Neural crest cell (in vitro differentiated cells): ENCODE measurements around the gene MEST. TPM values are rescaled to one million over a fixed set of nuclear protein-coding genes. Genes with fewer than 3 reads are reported as not detected.
"Not testable (repeated sequence)": the region's sequence is repeated elsewhere in the genome, so short reads cannot be mapped to it uniquely, and the experiment has no call there.

Source experiments
- DNase-seq: peaks from one replicate; pipeline ENCODE4 v3.0.0; 2021; ENCODE audit warnings: low read depth, mixed read lengths, low spot score
- H3K27ac Mint-ChIP-seq: one replicate; pipeline ENCODE4 v1.8.0; 2021; ENCODE audit warnings: mild to moderate bottlenecking, mixed read lengths; ENCODE audit not compliant: unreplicated experiment
- H3K27me3 Mint-ChIP-seq: 2 replicates; pipeline ENCODE4 v1.8.0; 2021; ENCODE audit warnings: low read depth, mild to moderate bottlenecking, mixed read lengths
- H3K36me3 Mint-ChIP-seq: 2 replicates; pipeline ENCODE4 v1.8.0; 2021; ENCODE audit warnings: low read depth, mild to moderate bottlenecking, mixed read lengths
- H3K4me1 Mint-ChIP-seq: 2 replicates; pipeline ENCODE4 v1.8.0; 2021; ENCODE audit warnings: mixed read lengths
- H3K4me3 Mint-ChIP-seq: one replicate; pipeline ENCODE4 v1.8.0; 2021; ENCODE audit warnings: mild to moderate bottlenecking, mixed read lengths
- H3K9me3 Mint-ChIP-seq: 2 replicates; pipeline ENCODE4 v1.8.0; 2021; ENCODE audit warnings: mixed read lengths
- CTCF ChIP-seq: fragments of 200-600 bp; sonication (generic); conservative IDR thresholded peaks from 2 replicates; pipeline ENCODE4 v1.5.0; 2021; ENCODE audit warnings: antibody characterized with exemption, mild to moderate bottlenecking
- total RNA-seq: library from RNA; stranded (reverse); gene quantifications from 2 replicates; pipeline ENCODE4 v1.2.1, GENCODE V29; 2021

Gene MEST
- total RNA-seq, 1 donor from 2014 or later, result 236 TPM

- H3K36me3 Mint-ChIP-seq, result peaks cover 17% of the 10 kb centered on the region
- no peak for TF ChIP-seq CTCF
- no peak overlapping the region for H3K4me3 Mint-ChIP-seq
- no peaks in the 10 kb centered on the region for H3K27me3 Mint-ChIP-seq
- H3K27ac Mint-ChIP-seq, result no peak overlapping the region
- no peaks in the 10 kb centered on the region for H3K4me1 Mint-ChIP-seq
- no peak for DNase-seq
- H3K9me3 Mint-ChIP-seq, result no peaks in the 10 kb centered on the region
Measured at GRCh38 chr7:130500463-130500862, 8.6 kb downstream of the MEST start.

- H3K27ac Mint-ChIP-seq, result no peak overlapping the region
- DNase-seq, result no peak
- H3K36me3 Mint-ChIP-seq, result peaks cover 17% of the 10 kb centered on the region
- H3K9me3 Mint-ChIP-seq, result no peaks in the 10 kb centered on the region
- H3K27me3 Mint-ChIP-seq, result no peaks in the 10 kb centered on the region
- TF ChIP-seq CTCF, result no peak
- no peak overlapping the region for H3K4me3 Mint-ChIP-seq
- H3K4me1 Mint-ChIP-seq, result no peaks in the 10 kb centered on the region
Measured at GRCh38 chr7:130500910-130501309, 9.0 kb downstream of the MEST start.

- Mint-ChIP-seq H3K36me3 (peaks cover 13% of the 10 kb centered on the region), H3K4me3 (no peak overlapping the region), H3K9me3 (no peaks in the 10 kb centered on the region), H3K4me1 (no peaks in the 10 kb centered on the region), H3K27me3 (no peaks in the 10 kb centered on the region), H3K27ac (no peak overlapping the region)
- no peak for TF ChIP-seq CTCF
- no peak for DNase-seq
Measured at GRCh38 chr7:130505753-130506152, 13.9 kb downstream of the MEST start.

GRCh38 chr7:130506358-130506757 lies 14.5 kb downstream of the MEST start:
- H3K27ac Mint-ChIP-seq, result no peak overlapping the region
- no peaks in the 10 kb centered on the region for H3K27me3 Mint-ChIP-seq
- no peaks in the 10 kb centered on the region for H3K9me3 Mint-ChIP-seq
- no peaks in the 10 kb centered on the region for H3K4me1 Mint-ChIP-seq
- no peak for TF ChIP-seq CTCF
- H3K36me3 Mint-ChIP-seq, result peaks cover 12% of the 10 kb centered on the region
- no peak overlapping the region for H3K4me3 Mint-ChIP-seq
- DNase-seq, result no peak

GRCh38 chr7:130512038-130512437 lies 20.2 kb downstream of the MEST start:
- not testable (repeated sequence) for H3K4me1 Mint-ChIP-seq, H3K27ac Mint-ChIP-seq, H3K9me3 Mint-ChIP-seq, DNase-seq, H3K27me3 Mint-ChIP-seq, H3K4me3 Mint-ChIP-seq, H3K36me3 Mint-ChIP-seq

- TF ChIP-seq CTCF, result no peak
- Mint-ChIP-seq H3K27me3 (no peaks in the 10 kb centered on the region), H3K27ac (no peak overlapping the region), H3K4me3 (no peak overlapping the region), H3K4me1 (no peaks in the 10 kb centered on the region), H3K36me3 (peaks cover 2% of the 10 kb centered on the region), H3K9me3 (no peaks in the 10 kb centered on the region)
- DNase-seq, result no peak
Measured at GRCh38 chr7:130513447-130513846, 21.6 kb downstream of the MEST start.
